Measurements from ENCODE around the gene ARAP2.

The ARAP2 gene, protein sequence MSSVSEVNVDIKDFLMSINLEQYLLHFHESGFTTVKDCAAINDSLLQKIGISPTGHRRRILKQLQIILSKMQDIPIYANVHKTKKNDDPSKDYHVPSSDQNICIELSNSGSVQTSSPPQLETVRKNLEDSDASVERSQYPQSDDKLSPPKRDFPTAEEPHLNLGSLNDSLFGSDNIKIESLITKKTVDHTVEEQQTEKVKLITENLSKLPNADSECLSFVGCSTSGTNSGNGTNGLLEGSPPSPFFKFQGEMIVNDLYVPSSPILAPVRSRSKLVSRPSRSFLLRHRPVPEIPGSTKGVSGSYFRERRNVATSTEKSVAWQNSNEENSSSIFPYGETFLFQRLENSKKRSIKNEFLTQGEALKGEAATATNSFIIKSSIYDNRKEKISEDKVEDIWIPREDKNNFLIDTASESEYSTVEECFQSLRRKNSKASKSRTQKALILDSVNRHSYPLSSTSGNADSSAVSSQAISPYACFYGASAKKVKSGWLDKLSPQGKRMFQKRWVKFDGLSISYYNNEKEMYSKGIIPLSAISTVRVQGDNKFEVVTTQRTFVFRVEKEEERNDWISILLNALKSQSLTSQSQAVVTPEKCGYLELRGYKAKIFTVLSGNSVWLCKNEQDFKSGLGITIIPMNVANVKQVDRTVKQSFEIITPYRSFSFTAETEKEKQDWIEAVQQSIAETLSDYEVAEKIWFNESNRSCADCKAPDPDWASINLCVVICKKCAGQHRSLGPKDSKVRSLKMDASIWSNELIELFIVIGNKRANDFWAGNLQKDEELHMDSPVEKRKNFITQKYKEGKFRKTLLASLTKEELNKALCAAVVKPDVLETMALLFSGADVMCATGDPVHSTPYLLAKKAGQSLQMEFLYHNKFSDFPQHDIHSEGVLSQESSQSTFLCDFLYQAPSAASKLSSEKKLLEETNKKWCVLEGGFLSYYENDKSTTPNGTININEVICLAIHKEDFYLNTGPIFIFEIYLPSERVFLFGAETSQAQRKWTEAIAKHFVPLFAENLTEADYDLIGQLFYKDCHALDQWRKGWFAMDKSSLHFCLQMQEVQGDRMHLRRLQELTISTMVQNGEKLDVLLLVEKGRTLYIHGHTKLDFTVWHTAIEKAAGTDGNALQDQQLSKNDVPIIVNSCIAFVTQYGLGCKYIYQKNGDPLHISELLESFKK (N-terminal part only)

DNA sequence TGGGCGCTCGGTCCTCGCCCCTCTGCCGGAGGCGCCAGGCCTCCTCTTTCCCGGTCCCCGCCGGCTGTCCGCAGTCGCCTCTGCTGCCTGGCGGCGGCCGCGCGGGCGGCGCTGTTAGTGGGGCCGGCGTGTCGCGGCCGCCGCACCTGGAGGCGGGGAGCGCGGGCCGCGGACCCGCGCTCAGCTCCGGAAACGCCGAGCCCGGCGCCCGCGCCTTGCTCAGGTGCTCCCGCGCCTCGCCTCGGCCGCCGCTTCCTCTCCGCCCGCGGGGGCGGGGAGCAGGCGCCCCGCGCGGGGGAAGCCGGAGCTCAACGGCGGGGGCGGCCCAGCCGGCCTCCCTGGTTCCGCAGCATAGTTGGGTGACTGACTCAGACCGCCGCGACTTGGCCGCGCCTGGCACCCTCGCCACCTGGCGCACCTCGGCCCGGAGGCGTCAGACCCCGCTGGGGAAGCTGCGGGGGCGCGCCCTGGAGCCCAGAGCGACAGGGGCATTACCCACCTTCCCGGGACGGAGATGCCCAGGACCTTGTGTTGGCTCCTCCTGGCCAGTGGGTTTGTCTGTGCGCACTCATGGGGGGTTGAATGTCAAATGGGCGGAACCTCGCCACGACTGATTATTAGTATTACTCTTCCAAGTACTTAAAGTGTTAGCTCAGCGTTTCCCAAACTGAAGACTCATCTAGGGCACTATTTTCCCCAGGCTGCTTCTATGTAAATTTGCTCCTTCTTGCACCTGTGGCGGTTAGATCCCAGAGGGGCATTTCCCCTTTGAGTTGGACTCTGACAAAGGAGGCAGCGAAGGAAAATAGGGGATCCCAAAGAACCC is at the start of gene ARAP2:
Gene ARAP2 (minus strand): TSS at position 258 of the 826 bp plus-strand sequence. CDS start 15,028 bp downstream, outside the sequence.
- DNase-seq: peak in 9 of 10 donors; percentile 28 to 93 (median 51)
- intact Hi-C loops (cut with DNase I): no loop called here

DNA sequence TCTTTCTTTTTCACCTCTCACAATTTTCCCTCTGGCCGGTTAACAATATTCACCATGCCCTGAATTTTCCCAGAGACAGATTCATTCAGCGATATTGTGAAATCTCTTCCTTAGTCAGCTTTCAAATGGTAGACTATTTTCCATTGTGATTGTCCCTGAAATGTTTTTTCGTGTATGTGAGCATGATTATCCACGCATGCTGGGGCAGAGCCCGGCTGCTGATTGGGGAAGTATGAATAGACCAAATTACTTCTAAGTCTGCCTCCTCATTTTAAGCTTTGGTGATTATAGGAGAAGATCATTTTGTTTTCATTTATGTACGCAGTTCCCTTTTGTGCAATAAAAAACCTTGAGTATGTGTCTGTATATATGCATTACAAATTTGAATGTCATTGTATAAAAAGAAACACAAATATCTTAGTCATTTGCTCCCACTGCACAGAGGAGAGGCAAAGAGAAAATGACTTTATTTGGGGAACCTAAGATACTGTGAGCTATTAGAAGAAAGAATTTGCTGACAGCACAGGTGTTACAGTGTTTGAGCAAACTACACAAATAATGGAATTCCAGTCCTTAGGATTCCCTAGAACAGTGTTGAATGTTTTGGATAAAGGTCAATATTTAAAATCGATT is 48.4 kb upstream of the ARAP2 start:
- peak in 4 of 10 donors; percentile 37 to 87 (median 79) for DNase-seq
- intact Hi-C loops (cut with DNase I): loop anchor here (10.0 kb wide), 1 partner anchor 52 kb away; no protein-coding TSS in a partner anchor

DNA sequence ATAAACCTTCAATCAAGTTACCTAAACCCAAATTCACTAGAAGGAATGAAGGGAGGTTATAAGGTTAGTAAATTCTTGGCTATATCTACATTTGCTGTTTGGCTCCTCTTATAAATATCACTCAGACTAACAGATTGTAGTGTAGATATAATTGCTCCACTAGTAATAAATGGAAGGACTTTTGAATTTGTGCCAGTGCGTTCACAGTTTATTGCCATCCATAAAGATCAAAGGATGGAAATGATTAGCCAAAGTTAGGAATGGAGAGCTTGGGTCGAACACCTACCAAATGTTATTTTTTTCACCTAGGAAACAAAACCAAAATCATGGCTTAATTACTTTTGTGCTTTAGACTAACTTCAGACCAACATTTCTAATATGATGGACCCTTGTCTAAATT is 46.3 kb upstream of the ARAP2 start:
- intact Hi-C loops (cut with DNase I): loop anchor here (10.0 kb wide), 1 partner anchor 54 kb away; no protein-coding TSS in a partner anchor
- no peak for DNase-seq

DNA sequence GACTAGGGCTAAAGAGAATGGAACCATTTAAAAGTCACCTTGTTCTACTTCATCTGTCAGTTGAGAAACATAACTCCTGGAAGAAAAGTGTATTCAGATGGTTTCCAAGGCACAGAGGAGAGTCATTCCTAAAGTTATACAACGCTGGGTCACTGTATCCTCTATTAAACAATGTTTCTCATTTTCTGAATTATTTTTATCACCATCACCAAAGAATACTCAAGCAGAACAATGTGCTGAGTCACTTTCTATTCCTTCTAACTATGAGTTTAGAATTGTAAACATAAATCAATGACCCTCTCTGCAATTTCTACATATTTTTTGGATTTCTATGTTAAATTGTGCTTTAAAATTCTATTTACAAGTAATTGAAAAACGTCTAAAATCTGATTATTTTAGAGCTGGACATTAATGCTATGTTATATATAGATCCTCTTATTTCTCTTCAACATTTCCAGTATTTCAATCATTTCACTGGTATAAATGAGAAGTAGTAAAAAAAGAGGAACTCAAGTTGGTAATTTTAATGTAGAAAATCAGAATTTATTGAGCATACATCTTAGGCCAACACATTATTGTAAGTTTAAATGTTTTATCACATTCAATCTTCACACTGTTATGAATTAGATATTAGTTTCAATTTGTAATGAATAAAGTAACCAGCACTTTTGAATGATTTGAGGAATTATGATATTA is 44.6 kb upstream of the ARAP2 start:
- no peak for DNase-seq
- intact Hi-C loops (cut with DNase I): no loop called here

DNA sequence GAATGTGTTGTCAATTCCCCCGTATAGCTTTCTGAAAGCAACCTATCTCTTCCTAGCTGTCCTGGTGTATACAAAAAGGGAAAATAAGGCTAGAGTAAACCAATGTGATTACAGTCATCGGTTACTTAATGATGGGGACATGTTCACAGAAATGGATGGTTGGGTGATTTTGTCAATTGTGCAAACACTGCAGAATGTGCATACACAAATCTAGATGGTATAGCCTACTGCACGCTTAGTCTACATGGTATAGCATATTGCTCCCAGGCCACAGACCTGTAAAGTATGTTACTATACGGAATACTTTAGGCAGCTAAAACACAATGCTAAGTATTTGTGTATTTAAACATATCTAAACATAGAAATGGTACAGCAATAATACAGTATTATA is 42.2 kb upstream of the ARAP2 start:
- DNase-seq: no peak
- intact Hi-C loops (cut with DNase I): no loop called here

DNA sequence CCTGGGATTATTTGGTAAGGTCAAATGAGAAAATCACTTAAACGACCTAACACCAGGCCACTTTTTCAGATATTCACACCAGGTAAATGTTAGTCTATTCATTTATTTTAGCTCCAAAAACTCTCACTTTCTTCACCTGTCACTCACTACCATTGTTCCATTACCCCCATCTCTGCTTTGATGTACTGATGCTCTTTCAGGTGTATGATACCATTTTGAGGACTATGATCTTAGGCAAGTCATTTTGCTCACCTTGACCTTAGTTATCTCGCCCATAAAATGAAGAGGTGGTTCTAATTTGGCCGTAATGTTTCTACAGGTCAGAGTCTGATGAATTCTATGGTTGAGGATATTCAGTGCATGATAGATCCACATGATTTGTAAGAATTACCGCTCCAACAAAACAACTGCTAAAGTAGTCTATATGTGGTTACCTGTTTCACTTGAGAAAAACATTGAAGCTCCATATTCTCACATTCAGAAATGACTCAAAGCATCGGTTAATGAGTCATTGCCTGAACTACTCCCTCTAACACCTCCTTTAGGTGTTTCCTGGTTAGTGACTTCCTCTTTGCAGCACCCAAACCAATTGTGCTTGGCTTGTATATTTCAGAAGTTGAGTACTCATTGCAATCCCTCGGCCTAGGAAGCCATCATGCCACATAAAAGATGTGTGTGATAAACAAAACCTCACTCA is 41.6 kb upstream of the ARAP2 start:
- no peak for DNase-seq

DNA sequence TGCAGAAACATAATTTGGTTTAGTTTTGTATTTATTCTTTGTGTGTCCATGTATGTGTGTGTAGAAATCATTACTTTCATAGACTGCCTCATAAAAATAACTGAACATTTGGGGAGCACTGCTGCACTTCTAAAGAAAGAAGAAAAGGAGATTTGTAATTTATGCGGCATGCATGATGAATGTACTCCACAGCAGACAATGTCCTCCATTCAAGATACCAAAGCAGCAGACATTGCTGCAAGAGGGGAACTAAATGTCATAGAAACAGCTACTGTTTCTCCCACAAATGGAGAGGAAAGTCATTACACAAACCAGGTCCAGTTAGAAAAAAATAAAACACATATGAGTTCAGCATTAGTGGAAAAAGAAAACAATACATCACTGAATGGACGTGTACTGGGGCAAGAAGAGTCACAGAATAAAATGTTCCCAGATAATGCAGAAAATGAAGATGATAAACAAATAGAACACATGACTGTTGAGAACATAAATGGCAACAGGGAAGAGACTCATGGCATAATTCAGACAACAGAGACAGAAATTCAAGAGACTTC is 39.7 kb upstream of the ARAP2 start:
- intact Hi-C loops (cut with DNase I): no loop called here
- no peak for DNase-seq

More for the DNA sequence above, 41.6 kb upstream of the ARAP2 start:
- intact Hi-C loops (cut with DNase I): no loop called here

DNA sequence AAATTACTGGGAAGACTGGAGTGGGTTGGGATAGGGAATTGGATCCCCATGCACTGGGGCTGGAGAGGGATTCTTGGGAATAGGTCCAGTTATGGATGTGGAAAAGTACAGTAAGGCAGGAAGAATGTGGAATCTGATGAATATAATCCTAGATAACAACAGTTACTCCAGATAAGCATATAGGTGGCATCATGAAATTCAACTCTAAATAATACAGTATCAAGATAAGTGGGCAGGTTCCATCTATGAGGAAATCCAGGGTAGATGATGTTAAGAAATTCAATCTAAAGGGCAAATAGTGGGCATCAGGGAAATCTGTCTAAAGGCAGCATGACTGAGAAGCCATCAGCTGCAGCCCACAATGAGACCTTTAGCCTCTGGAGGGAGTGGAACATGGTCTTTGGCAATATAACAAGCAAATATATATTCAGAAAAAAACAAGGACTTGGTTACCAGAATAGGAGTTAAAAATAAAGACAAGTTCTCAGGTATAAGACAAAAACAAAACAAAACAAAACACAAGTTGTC is 38.3 kb upstream of the ARAP2 start:
- no peak for DNase-seq
- intact Hi-C loops (cut with DNase I): no loop called here

DNA sequence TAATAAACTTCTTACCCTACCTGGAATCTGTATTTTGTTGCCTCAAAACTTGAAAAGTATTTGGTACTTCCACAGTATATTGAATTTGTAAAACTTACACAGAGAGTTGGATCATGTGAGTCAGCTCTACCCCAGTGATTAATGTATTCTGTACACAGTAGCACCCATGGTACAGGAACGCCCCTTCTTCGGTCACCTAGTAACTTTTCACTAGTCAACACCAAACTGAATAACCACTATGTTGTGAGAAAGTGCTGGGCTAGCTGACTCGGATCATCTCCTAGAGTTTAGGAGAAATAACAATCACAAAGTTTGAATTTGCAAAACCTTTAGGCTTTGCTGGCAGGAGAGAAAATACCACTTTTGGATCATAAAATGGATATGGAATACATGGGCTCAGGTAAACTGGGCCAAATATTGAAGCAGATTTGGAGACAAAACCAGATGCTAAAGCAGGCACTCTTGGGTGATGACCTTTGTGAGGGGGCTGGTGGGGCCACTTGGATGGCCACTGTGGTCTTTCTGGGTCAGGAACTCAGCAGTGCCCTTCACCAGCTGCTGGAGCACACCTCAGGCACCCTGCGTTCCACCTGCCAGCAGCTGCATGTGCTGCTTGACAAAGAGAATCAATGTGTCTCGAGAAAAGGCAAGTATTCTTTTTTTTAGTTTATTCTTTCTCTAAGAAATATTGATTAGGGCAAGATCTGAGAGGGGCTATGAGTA is 37.2 kb upstream of the ARAP2 start, which contains the start of gene DTHD1:
Gene DTHD1 (plus strand): TSS at position 233 of the 723 bp plus-strand sequence. CDS start 143 bp downstream, at position 376.
- intact Hi-C loops (cut with DNase I): no loop called here
- peak in 2 of 10 donors; percentile 48 to 51 for DNase-seq

DNA sequence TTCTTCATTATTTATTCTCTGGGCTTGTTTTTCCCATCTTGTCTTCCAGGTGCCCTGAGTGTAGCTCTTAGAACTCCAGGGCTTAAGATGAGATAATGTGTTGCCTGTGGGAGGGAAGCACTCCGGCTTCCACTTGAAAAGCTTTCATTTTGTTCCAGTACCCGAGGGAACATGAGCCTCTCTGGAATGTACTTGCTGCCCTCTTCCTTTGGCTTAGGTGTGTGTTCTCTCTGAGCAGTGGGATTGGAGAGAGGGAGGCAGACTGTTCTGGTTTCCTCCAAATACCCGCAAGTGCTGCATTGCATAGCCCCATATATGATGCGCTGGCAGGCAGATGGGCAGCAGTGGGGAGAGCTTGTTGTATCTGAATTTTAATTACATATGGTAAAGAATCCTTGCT is 36.2 kb upstream of the ARAP2 start:
- intact Hi-C loops (cut with DNase I): no loop called here
- DNase-seq: peak in 6 of 10 donors; percentile 10 to 86 (median 64)

DNA sequence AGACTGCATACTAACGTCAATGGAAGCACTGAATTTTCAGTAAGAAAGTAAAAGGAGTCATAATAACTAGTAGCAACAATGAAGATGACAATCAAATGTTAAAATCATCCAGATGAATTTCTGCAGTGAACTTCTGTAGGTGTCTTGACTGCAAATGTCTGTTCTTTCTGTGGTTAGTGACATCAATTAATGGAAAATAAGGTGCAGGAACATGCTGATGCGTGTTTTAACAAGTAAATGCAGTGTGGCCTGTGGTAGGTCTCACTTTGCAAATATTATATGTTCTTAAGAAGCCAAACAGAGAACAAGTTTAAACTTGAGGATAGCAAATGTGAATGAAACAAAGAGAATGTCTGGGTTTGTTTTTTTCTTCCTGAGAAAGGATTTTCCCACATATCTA is 34.5 kb upstream of the ARAP2 start:
- intact Hi-C loops (cut with DNase I): no loop called here
- DNase-seq: no peak

DNA sequence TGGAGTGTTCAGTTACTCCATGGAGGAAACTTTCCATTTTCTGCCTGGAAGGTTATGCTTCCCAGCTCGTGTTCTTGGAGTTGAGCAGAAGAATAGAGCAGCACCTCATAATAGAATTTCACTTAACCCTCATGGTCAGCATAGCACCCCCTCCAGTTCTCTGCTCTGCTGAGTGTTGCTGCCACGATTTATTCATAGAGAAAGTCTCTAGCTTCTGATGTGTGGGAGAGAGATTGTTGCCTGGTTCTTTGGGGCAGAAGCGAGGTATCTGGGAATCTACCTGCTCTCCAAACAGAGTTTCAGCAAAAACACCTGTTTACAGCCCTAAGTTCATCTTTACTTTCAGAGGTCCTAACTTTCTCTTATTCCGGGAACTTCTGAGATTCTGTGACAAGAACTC is 33.2 kb upstream of the ARAP2 start:
- DNase-seq: no peak
- intact Hi-C loops (cut with DNase I): no loop called here

DNA sequence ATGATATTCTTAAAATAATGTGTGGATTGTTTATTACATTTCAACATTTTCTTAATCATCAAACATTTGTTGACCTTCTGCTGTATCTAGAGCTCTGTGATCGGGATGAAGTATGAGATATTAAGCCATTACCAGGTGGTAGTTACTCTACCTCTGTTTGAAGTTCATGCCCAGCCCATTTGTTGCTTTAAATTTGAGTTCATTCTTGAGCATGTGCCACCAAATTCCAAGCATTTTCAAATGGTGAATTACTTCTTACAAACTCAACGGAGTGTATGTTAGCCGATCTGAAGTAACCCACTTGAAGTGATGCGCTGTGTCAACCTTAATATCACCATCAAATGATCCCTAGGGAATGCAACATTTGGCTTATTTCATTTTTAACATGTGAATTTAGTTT is 29.8 kb upstream of the ARAP2 start:
- DNase-seq: no peak
- intact Hi-C loops (cut with DNase I): no loop called here

DNA sequence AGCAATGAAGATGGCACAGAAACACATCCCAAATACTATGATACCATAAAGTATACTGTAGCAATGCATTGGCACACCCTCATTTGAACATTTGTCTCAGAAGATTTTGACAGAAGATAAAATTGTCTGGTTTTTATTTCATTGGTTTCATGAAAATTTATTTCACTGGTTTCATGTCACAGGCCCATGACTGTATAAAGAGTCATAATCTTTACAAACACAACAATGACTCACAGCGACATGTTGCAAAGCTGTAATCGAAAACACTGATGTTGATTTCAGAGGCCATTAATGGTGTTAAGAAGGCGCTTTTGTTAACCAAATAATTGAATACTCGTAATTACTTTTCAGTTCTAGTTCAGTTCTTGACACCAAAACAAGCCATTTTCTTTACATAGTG is 29.0 kb upstream of the ARAP2 start:
- DNase-seq: no peak
- intact Hi-C loops (cut with DNase I): no loop called here

DNA sequence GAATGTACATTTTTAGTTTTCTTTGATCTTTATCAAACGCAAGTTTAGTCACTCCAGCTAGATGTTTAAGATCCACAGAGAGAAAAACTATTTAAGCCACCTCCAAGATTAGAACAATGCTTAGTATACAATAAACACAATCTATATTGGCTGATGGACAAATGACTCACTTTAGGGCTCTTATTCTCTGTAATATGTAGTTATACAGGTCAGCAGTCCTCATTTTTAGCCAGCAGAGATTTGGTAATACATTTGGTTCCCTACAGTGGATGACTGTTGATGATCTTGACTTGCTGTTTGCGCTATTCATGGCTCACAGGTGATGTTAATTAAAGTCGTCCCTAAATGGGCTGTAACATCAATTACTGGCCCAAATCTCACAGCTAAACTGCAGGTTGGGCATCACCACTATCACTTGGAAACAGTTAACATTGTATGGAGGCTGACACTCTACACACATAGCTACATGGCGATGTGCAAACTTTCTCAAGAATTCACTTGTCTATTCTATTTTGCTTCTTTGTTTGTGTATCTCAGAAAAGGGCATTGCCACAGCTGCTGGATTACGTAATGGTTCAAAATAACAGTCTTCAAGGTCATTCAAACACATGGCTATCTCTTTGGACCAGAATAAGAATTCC is 25.3 kb upstream of the ARAP2 start:
- DNase-seq: no peak
- intact Hi-C loops (cut with DNase I): no loop called here

DNA sequence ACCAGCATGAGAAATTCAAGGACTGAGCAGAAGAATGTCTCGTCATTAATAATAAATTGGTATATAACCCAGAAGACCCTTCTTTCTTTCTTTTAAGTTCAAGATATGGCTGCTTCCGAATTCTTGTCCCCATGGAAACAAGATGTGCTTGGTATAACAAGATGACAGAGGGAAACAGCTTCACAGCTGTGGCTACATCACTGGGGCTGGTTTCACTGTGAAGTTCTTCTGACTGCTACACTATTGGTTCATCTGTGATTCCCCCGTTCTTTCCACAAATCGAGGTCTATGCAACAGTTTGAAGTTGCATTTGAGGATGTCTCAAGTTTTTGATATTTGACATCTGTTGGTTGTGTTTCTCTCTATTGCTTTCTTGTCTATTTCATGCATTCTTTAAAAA is 24.8 kb upstream of the ARAP2 start:
- intact Hi-C loops (cut with DNase I): no loop called here
- DNase-seq: no peak

Measured in posterior cingulate gyrus (tissue), 11 donors.